HEK293 (cell line): ENCODE results near the gene CASZ1.

Experiments
- FEZF1 ChIP-seq: fragments of 450-650 bp; formaldehyde crosslinking; IDR thresholded peaks from 2 replicates; pipeline ENCODE4 v1.5.1; 2016; ENCODE audit warnings: missing biosample characterization, missing genetic modification characterization
- GFI1B ChIP-seq: fragments of 450-650 bp; formaldehyde crosslinking; IDR thresholded peaks from 2 replicates; pipeline ENCODE4 v1.5.1; 2016; ENCODE audit warnings: missing biosample characterization, missing genetic modification characterization
- GLI2 ChIP-seq: fragments of 450-650 bp; formaldehyde crosslinking; IDR thresholded peaks from 2 replicates; pipeline ENCODE4; 2017; ENCODE audit warnings: missing biosample characterization, missing genetic modification characterization, low read depth, borderline replicate concordance
- GLIS1 ChIP-seq: fragments of 450-650 bp; formaldehyde crosslinking; IDR thresholded peaks from 2 replicates; pipeline ENCODE4 v1.5.1; 2016; ENCODE audit warnings: missing biosample characterization, missing genetic modification characterization
- IKZF3 ChIP-seq: fragments of 450-650 bp; IDR thresholded peaks from 2 replicates; pipeline ENCODE4 v1.5.0; 2018; ENCODE audit warnings: missing biosample characterization, mild to moderate bottlenecking, missing genetic modification characterization, moderate library complexity
- SP2 ChIP-seq: fragments of 450-650 bp; formaldehyde crosslinking; IDR thresholded peaks from 2 replicates; pipeline ENCODE4 v1.5.1; 2016; ENCODE audit warnings: missing biosample characterization, missing genetic modification characterization
- ZBTB1 ChIP-seq: fragments of 450-650 bp; formaldehyde crosslinking; IDR thresholded peaks from 2 replicates; pipeline ENCODE4 v1.5.1; 2016; ENCODE audit warnings: missing biosample characterization, missing genetic modification characterization
- ZBTB49 ChIP-seq: fragments of 450-650 bp; formaldehyde crosslinking; IDR thresholded peaks from 2 replicates; pipeline ENCODE4 v1.5.1; 2016; ENCODE audit warnings: missing biosample characterization, missing genetic modification characterization, low read depth
- ZFHX2 ChIP-seq: fragments of 450-650 bp; formaldehyde crosslinking; conservative IDR thresholded peaks from 2 replicates; pipeline ENCODE4 v1.5.1; 2016; ENCODE audit warnings: missing biosample characterization, missing genetic modification characterization
- ZNF202 ChIP-seq: fragments of 450-650 bp; formaldehyde crosslinking; IDR thresholded peaks from 2 replicates; pipeline ENCODE4 v1.5.1; 2016; ENCODE audit warnings: missing biosample characterization, missing genetic modification characterization, borderline replicate concordance
- ZNF274 ChIP-seq, 2 experiments: fragments of 200-500 bp in 1 of 2; fragments of 450-650 bp in 1 of 2; sonication (Bioruptor generic) in 1 of 2; formaldehyde crosslinking in 1 of 2; IDR thresholded peaks; 2 replicates each; pipeline versions ENCODE4 v1.5.1 to v1.6.1; 2014 to 2016; ENCODE audit warnings: borderline replicate concordance in 1 of 2, inconsistent platforms in 1 of 2, low read length in 1 of 2, missing biosample characterization in 1 of 2, missing genetic modification characterization in 1 of 2
- ZNF335 ChIP-seq: fragments of 450-650 bp; formaldehyde crosslinking; conservative IDR thresholded peaks from 2 replicates; pipeline ENCODE4 v1.5.1; 2016; ENCODE audit warnings: missing biosample characterization, missing genetic modification characterization
- ZNF555 ChIP-seq: fragments of 450-650 bp; formaldehyde crosslinking; conservative IDR thresholded peaks from 2 replicates; pipeline ENCODE4 v1.5.1; 2017; ENCODE audit warnings: missing biosample characterization, mild to moderate bottlenecking, missing genetic modification characterization, inconsistent platforms
- ZNF558 ChIP-seq: fragments of 450-650 bp; formaldehyde crosslinking; IDR thresholded peaks from 2 replicates; pipeline ENCODE4 v1.5.1; 2016; ENCODE audit warnings: missing biosample characterization, missing genetic modification characterization
- ZNF621 ChIP-seq: fragments of 450-650 bp; formaldehyde crosslinking; IDR thresholded peaks from 2 replicates; pipeline ENCODE4 v1.5.1; 2017; ENCODE audit warnings: missing biosample characterization, missing genetic modification characterization
- ZNF623 ChIP-seq: fragments of 450-650 bp; formaldehyde crosslinking; IDR thresholded peaks from 2 replicates; pipeline ENCODE4 v1.5.1; 2016; ENCODE audit warnings: missing biosample characterization, missing genetic modification characterization
- ZNF776 ChIP-seq: fragments of 450-650 bp; formaldehyde crosslinking; IDR thresholded peaks from 2 replicates; pipeline ENCODE4 v1.5.0; 2017; ENCODE audit warnings: missing biosample characterization, missing genetic modification characterization, borderline replicate concordance
- ZSCAN5A ChIP-seq: fragments of 450-650 bp; formaldehyde crosslinking; IDR thresholded peaks from 2 replicates; pipeline ENCODE4 v1.5.1; 2016; ENCODE audit warnings: missing biosample characterization, missing genetic modification characterization
- TF ChIP-seq, protein P1 (sequence below): fragments of 450-650 bp; formaldehyde crosslinking; conservative IDR thresholded peaks from 2 replicates; pipeline ENCODE4 v1.5.1; 2016; ENCODE audit warnings: low read depth, missing biosample characterization, missing genetic modification characterization
- TF ChIP-seq, protein P2 (sequence below): fragments of 450-650 bp; formaldehyde crosslinking; IDR thresholded peaks from 2 replicates; pipeline ENCODE4 v1.5.1; 2016; ENCODE audit warnings: missing biosample characterization, missing genetic modification characterization
- TF ChIP-seq, protein P3 (sequence below): fragments of 450-650 bp; formaldehyde crosslinking; IDR thresholded peaks from 2 replicates; pipeline ENCODE4 v1.5.1; 2016; ENCODE audit warnings: missing biosample characterization, missing genetic modification characterization
- TF ChIP-seq, protein P4 (sequence below): IDR thresholded peaks from 2 replicates; pipeline ENCODE4 v1.6.1; 2011; ENCODE audit warnings: mild to moderate bottlenecking, low read depth, low read length, borderline replicate concordance
- TF ChIP-seq, protein P5 (sequence below): fragments of 450-650 bp; formaldehyde crosslinking; IDR thresholded peaks from 2 replicates; pipeline ENCODE4 v1.5.1; 2016; ENCODE audit warnings: missing biosample characterization, missing genetic modification characterization

Gene CASZ1

GRCh38 chr1:10777749-10778574, 18.5 kb downstream of the CASZ1 start (continued):
- TF ChIP-seq, protein P1, sequence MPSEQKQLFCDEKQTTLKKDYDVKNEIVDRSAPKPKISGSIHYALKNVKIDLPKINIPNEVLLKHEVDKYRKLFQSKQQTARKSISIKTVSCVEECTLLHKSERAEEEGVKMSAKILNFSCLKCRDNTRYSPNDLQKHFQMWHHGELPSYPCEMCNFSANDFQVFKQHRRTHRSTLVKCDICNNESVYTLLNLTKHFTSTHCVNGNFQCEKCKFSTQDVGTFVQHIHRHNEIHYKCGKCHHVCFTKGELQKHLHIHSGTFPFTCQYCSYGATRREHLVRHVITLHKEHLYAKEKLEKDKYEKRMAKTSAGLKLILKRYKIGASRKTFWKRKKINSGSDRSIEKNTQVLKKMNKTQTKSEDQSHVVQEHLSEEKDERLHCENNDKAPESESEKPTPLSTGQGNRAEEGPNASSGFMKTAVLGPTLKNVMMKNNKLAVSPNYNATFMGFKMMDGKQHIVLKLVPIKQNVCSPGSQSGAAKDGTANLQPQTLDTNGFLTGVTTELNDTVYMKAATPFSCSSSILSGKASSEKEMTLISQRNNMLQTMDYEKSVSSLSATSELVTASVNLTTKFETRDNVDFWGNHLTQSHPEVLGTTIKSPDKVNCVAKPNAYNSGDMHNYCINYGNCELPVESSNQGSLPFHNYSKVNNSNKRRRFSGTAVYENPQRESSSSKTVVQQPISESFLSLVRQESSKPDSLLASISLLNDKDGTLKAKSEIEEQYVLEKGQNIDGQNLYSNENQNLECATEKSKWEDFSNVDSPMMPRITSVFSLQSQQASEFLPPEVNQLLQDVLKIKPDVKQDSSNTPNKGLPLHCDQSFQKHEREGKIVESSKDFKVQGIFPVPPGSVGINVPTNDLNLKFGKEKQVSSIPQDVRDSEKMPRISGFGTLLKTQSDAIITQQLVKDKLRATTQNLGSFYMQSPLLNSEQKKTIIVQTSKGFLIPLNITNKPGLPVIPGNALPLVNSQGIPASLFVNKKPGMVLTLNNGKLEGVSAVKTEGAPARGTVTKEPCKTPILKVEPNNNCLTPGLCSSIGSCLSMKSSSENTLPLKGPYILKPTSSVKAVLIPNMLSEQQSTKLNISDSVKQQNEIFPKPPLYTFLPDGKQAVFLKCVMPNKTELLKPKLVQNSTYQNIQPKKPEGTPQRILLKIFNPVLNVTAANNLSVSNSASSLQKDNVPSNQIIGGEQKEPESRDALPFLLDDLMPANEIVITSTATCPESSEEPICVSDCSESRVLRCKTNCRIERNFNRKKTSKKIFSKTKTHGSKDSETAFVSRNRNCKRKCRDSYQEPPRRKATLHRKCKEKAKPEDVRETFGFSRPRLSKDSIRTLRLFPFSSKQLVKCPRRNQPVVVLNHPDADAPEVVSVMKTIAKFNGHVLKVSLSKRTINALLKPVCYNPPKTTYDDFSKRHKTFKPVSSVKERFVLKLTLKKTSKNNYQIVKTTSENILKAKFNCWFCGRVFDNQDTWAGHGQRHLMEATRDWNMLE (tag by site-specific recombination) = no peak
- TF ChIP-seq ZNF335 (tag by site-specific recombination) = no peak
- 0 out of 2 replicates have a peak, but pooled peaks have one; percentile 12 for TF ChIP-seq GFI1B (tag by site-specific recombination)
- no peak for TF ChIP-seq FEZF1 (tag by site-specific recombination)
- no peak for TF ChIP-seq ZNF555 (tag by site-specific recombination)
- no peak for TF ChIP-seq ZNF558 (tag by site-specific recombination)
- no peak for TF ChIP-seq ZNF274 (IDR thresholded peaks at IDR 0.05; ENCODE audit: low read length)
- 0 out of 2 replicates have a peak, but pooled peaks have one; percentile 14 for TF ChIP-seq ZNF274 (tag by site-specific recombination; IDR thresholded peaks at IDR 0.05; ENCODE audit: borderline replicate concordance)
- TF ChIP-seq, protein P2, sequence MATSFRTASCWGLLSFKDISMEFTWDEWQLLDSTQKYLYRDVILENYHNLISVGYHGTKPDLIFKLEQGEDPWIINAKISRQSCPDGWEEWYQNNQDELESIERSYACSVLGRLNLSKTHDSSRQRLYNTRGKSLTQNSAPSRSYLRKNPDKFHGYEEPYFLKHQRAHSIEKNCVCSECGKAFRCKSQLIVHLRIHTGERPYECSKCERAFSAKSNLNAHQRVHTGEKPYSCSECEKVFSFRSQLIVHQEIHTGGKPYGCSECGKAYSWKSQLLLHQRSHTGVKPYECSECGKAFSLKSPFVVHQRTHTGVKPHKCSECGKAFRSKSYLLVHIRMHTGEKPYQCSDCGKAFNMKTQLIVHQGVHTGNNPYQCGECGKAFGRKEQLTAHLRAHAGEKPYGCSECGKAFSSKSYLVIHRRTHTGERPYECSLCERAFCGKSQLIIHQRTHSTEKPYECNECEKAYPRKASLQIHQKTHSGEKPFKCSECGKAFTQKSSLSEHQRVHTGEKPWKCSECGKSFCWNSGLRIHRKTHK (tag by site-specific recombination) = no peak; the same call in 1 of the 2 replicates
- TF ChIP-seq GLI2 (tag by site-specific recombination) = no peak
- TF ChIP-seq ZNF621 (tag by site-specific recombination) = 0 out of 2 replicates have a peak, but pooled peaks have one; percentile 16
- TF ChIP-seq ZBTB1 (tag by site-specific recombination) = peak; percentile 54; the same call in 1 of the 2 replicates
- TF ChIP-seq, protein P3, sequence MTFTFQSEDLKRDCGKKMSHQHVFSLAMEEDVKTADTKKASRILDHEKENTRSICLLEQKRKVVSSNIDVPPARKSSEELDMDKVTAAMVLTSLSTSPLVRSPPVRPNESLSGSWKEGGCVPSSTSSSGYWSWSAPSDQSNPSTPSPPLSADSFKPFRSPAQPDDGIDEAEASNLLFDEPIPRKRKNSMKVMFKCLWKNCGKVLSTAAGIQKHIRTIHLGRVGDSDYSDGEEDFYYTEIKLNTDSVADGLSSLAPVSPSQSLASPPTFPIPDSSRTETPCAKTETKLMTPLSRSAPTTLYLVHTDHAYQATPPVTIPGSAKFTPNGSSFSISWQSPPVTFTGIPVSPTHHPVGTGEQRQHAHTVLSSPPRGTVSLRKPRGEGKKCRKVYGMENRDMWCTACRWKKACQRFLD (tag by site-specific recombination) = no peak
- TF ChIP-seq, protein P4, sequence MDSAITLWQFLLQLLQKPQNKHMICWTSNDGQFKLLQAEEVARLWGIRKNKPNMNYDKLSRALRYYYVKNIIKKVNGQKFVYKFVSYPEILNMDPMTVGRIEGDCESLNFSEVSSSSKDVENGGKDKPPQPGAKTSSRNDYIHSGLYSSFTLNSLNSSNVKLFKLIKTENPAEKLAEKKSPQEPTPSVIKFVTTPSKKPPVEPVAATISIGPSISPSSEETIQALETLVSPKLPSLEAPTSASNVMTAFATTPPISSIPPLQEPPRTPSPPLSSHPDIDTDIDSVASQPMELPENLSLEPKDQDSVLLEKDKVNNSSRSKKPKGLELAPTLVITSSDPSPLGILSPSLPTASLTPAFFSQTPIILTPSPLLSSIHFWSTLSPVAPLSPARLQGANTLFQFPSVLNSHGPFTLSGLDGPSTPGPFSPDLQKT = no peak
- TF ChIP-seq, protein P5, sequence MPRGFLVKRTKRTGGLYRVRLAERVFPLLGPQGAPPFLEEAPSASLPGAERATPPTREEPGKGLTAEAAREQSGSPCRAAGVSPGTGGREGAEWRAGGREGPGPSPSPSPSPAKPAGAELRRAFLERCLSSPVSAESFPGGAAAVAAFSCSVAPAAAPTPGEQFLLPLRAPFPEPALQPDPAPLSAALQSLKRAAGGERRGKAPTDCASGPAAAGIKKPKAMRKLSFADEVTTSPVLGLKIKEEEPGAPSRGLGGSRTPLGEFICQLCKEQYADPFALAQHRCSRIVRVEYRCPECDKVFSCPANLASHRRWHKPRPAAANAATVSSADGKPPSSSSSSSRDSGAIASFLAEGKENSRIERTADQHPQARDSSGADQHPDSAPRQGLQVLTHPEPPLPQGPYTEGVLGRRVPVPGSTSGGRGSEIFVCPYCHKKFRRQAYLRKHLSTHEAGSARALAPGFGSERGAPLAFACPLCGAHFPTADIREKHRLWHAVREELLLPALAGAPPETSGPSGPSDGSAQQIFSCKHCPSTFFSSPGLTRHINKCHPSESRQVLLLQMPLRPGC (tag by site-specific recombination) = no peak
- no peak; the same call in 1 of the 2 replicates for TF ChIP-seq ZFHX2 (tag by site-specific recombination)
- 0 out of 2 replicates have a peak, but pooled peaks have one; percentile 66 for TF ChIP-seq ZNF776 (tag by site-specific recombination)
- no peak for TF ChIP-seq IKZF3 (tag by site-specific recombination)
- TF ChIP-seq ZNF202 = no peak
- no peak for TF ChIP-seq ZSCAN5A
- no peak for TF ChIP-seq SP2 (tag by site-specific recombination)
- TF ChIP-seq ZBTB49 (tag by site-specific recombination) = no peak
- TF ChIP-seq GLIS1 (tag by site-specific recombination) = no peak
- TF ChIP-seq ZNF623 (tag by site-specific recombination) = no peak
